H1 (cell line): ENCODE measurements around the gene FRMPD4. TPM values are rescaled to one million over a fixed set of nuclear protein-coding genes. Genes with fewer than 3 reads are reported as not detected.

Experiments
- CTCF ChIA-PET: fragments of 300-600 bp; sonication (Branson Sonifier 250); formaldehyde crosslinking; loops from one replicate; lab custom pipeline; 2021; ENCODE audit not compliant: partially characterized antibody; lab: Charles Lee
- POLR2A ChIA-PET: fragments of 300-600 bp; sonication (Branson Sonifier 250); formaldehyde crosslinking; loops from one replicate; lab custom pipeline; 2021; ENCODE audit warnings: inconsistent platforms; ENCODE audit not compliant: partially characterized antibody; lab: Charles Lee
- DNase-seq, 2 experiments: peaks; one replicate each; pipeline versions ENCODE4 v3.0.0 to v3.0.0-alpha.2; 2010 to 2022; ENCODE audit warnings: low spot score in 2 of 2, low read depth in 1 of 2, mixed read lengths in 1 of 2
- FAIRE-seq: peaks from 2 replicates; lab custom pipeline; 2011; peaks lifted over from hg19 to GRCh38; lab: Jason Lieb, UNC
- H2AFZ ChIP-seq: 2 replicates; pipeline ENCODE4 v1.8.1; 2012; ENCODE audit warnings: low read length, inconsistent platforms
- H2AK5ac ChIP-seq: 2 replicates; pipeline ENCODE4 v1.6.1; 2013; ENCODE audit warnings: low read depth, low read length
- H2BK120ac ChIP-seq: replicated peaks from 2 replicates; pipeline ENCODE3; 2013; ENCODE audit warnings: low read depth, low read length, inconsistent platforms
- H2BK12ac ChIP-seq: 2 replicates; pipeline ENCODE4 v1.6.1; 2013; ENCODE audit warnings: low read depth, low read length
- H2BK15ac ChIP-seq: 2 replicates; pipeline ENCODE4 v1.6.1; 2013; ENCODE audit warnings: low read length
- H2BK20ac ChIP-seq: 2 replicates; pipeline ENCODE4 v1.6.1; 2013; ENCODE audit warnings: low read length
- H2BK5ac ChIP-seq: 2 replicates; pipeline ENCODE4 v1.6.1; 2013; ENCODE audit warnings: low read depth, low read length
- H3K14ac ChIP-seq: 2 replicates; pipeline ENCODE4 v1.6.1; 2013; ENCODE audit warnings: inconsistent platforms; ENCODE audit not compliant: insufficient read length
- H3K18ac ChIP-seq: 2 replicates; pipeline ENCODE4 v1.6.1; 2013; ENCODE audit warnings: low read length; ENCODE audit errors: extremely low read depth
- H3K23ac ChIP-seq: 2 replicates; pipeline ENCODE4 v1.6.1; 2013; ENCODE audit warnings: inconsistent platforms; ENCODE audit not compliant: insufficient read length
- H3K23me2 ChIP-seq: 2 replicates; pipeline ENCODE4 v1.6.1; 2013; ENCODE audit warnings: low read depth, low read length
- H3K27ac ChIP-seq: 2 replicates; pipeline ENCODE4 v1.6.1; 2011; ENCODE audit warnings: low read depth, low read length, inconsistent platforms
- H3K27me3 ChIP-seq, 4 experiments: replicated peaks in 1 of 4; 1 replicate in 1 of 4; 2 replicates in 3 of 4; pipeline versions ENCODE4 v1.6.1 to v1.8.1; 2011 to 2013; ENCODE audit warnings: low read length in 3 of 4, mild to moderate bottlenecking in 3 of 4, inconsistent platforms in 2 of 4, mixed read lengths in 2 of 4, moderate library complexity in 1 of 4; ENCODE audit not compliant: control insufficient read depth in 3 of 4, insufficient read depth in 3 of 4; ENCODE audit errors: extremely low read depth in 1 of 4
- H3K36me3 ChIP-seq, 4 experiments: 2 replicates each; pipeline versions ENCODE4 v1.6.1 to v1.8.1; 2011 to 2013; ENCODE audit warnings: mild to moderate bottlenecking in 4 of 4, low read length in 3 of 4, moderate library complexity in 2 of 4, control low read depth in 1 of 4, inconsistent platforms in 1 of 4; ENCODE audit not compliant: insufficient read depth in 4 of 4, control insufficient read depth in 2 of 4
- H3K4ac ChIP-seq: replicated peaks from 2 replicates; pipeline ENCODE3; 2013; ENCODE audit warnings: low read length, low read depth, mixed read lengths, inconsistent platforms; ENCODE audit not compliant: insufficient read length
- H3K4me1 ChIP-seq, 4 experiments: replicated peaks in 1 of 4; 1 replicate in 1 of 4; 2 replicates in 3 of 4; pipeline versions ENCODE4 v1.6.1 to v1.8.1; 2011 to 2013; ENCODE audit warnings: low read length in 3 of 4, inconsistent platforms in 2 of 4, mixed read lengths in 1 of 4; ENCODE audit not compliant: insufficient read depth in 4 of 4, control insufficient read depth in 3 of 4
- H3K4me2 ChIP-seq, 2 experiments: 2 replicates each; pipeline versions ENCODE4 v1.6.1 to v1.8.1; 2011 to 2013; ENCODE audit warnings: low read depth in 2 of 2, low read length in 2 of 2, control low read depth in 1 of 2, inconsistent platforms in 1 of 2, mild to moderate bottlenecking in 1 of 2; ENCODE audit not compliant: insufficient read depth in 1 of 2
- H3K4me3 ChIP-seq, 4 experiments: fragments of 200-600, 300-600 bp in 1 of 4; sonication (generic), shearing (Covaris generic), sonication (Bioruptor Twin) in 1 of 4; 2 replicates each; pipeline versions ENCODE4 v1.5.1 to v1.8.1; 2011 to 2016; ENCODE audit warnings: low read length in 4 of 4, low read depth in 3 of 4, control low read depth in 2 of 4, inconsistent platforms in 2 of 4, mild to moderate bottlenecking in 2 of 4, mixed read lengths in 1 of 4, moderate library complexity in 1 of 4; ENCODE audit not compliant: insufficient read depth in 2 of 4; ENCODE audit errors: extremely low read depth in 1 of 4
- H3K56ac ChIP-seq: replicated peaks from 2 replicates; pipeline ENCODE3; 2013; ENCODE audit warnings: low read depth, mild to moderate bottlenecking, mixed read lengths, low read length, inconsistent platforms; ENCODE audit not compliant: insufficient read length
- H3K79me1 ChIP-seq: 2 replicates; pipeline ENCODE4 v1.6.1; 2013; ENCODE audit warnings: low read depth, low read length, control low read depth
- H3K79me2 ChIP-seq, 2 experiments: 2 replicates each; pipeline versions ENCODE4 v1.6.1 to v1.8.1; 2012 to 2013; ENCODE audit warnings: low read length in 2 of 2, mild to moderate bottlenecking in 2 of 2, inconsistent platforms in 1 of 2; ENCODE audit not compliant: insufficient read depth in 2 of 2, control insufficient read depth in 1 of 2
- H3K9ac ChIP-seq, 4 experiments: replicated peaks in 1 of 4; 1 replicate in 1 of 4; 2 replicates in 3 of 4; pipeline versions ENCODE4 v1.6.1 to v1.8.1; 2011 to 2013; ENCODE audit warnings: low read depth in 3 of 4, low read length in 3 of 4, control low read depth in 2 of 4, mild to moderate bottlenecking in 2 of 4, moderate library complexity in 2 of 4, inconsistent platforms in 1 of 4; ENCODE audit errors: extremely low read depth in 1 of 4
- H3K9me3 ChIP-seq, 2 experiments: 2 replicates each; pipeline versions ENCODE4 v1.6.1 to v1.8.1; 2012 to 2013; ENCODE audit warnings: mild to moderate bottlenecking in 2 of 2, moderate library complexity in 2 of 2, control low read depth in 1 of 2, inconsistent platforms in 1 of 2, low read depth in 1 of 2, low read length in 1 of 2, mixed read lengths in 1 of 2; ENCODE audit not compliant: insufficient read depth in 2 of 2
- H4K20me1 ChIP-seq, 2 experiments: replicated peaks in 1 of 2; 2 replicates each; pipeline versions ENCODE3 to v1.8.1; 2011 to 2013; ENCODE audit warnings: inconsistent platforms in 2 of 2, low read length in 2 of 2, mild to moderate bottlenecking in 1 of 2; ENCODE audit not compliant: insufficient read depth in 2 of 2, control insufficient read depth in 1 of 2
- H4K5ac ChIP-seq: 2 replicates; pipeline ENCODE4 v1.6.1; 2013; ENCODE audit warnings: low read length, low read depth, mixed read lengths, inconsistent platforms; ENCODE audit not compliant: insufficient read length
- H4K8ac ChIP-seq: 2 replicates; pipeline ENCODE4 v1.8.0; 2013; ENCODE audit warnings: mild to moderate bottlenecking, moderate library complexity, low read length, inconsistent platforms; ENCODE audit not compliant: insufficient read depth; ENCODE audit errors: extremely low read depth
- H4K91ac ChIP-seq: replicated peaks from 2 replicates; pipeline ENCODE3; 2013; ENCODE audit warnings: low read length, mixed read lengths, inconsistent platforms; ENCODE audit not compliant: insufficient read length
- BRCA1 ChIP-seq: IDR thresholded peaks from 2 replicates; pipeline ENCODE4 v1.6.1; 2012; ENCODE audit warnings: low read depth, low read length, improper control_type of control experiment
- CTBP2 ChIP-seq: IDR thresholded peaks from 2 replicates; pipeline ENCODE4 v1.7.0; 2011; ENCODE audit warnings: borderline replicate concordance, mild to moderate bottlenecking, moderate library complexity, mixed read lengths, low read length; ENCODE audit not compliant: insufficient read depth, insufficient read length
- JUND ChIP-seq: IDR thresholded peaks from 2 replicates; pipeline ENCODE4 v1.6.1; 2011; ENCODE audit warnings: mild to moderate bottlenecking, improper control_type of control experiment, low read length
- MAX ChIP-seq: IDR thresholded peaks from 2 replicates; pipeline ENCODE4 v1.6.1; 2012; ENCODE audit warnings: inconsistent platforms
- NRF1 ChIP-seq: IDR thresholded peaks from 2 replicates; pipeline ENCODE4 v1.6.1; 2011; ENCODE audit warnings: mild to moderate bottlenecking, low read depth, low read length, improper control_type of control experiment
- RNF2 ChIP-seq: fragments of 200-900, 300-1000 bp; sonication (generic); IDR thresholded peaks from 2 replicates; pipeline ENCODE4 v1.7.1; 2016; ENCODE audit warnings: borderline replicate concordance, low read depth, mild to moderate bottlenecking, antibody characterized with exemption, low read length; ENCODE audit not compliant: poor library complexity, severe bottlenecking; ENCODE audit errors: missing control alignments
- SAP30 ChIP-seq: fragments of 300-600 bp; sonication (generic); IDR thresholded peaks from 2 replicates; pipeline ENCODE4 v1.7.1; 2012; ENCODE audit warnings: low read length, moderate library complexity, mild to moderate bottlenecking, inconsistent platforms; ENCODE audit not compliant: insufficient read depth, insufficient replicate concordance
- SIX5 ChIP-seq: IDR thresholded peaks from 2 replicates; pipeline ENCODE4 v1.6.1; 2011; ENCODE audit warnings: mild to moderate bottlenecking, low read depth, low read length
- SRF ChIP-seq: IDR thresholded peaks from 2 replicates; pipeline ENCODE4 v1.6.1; 2011; ENCODE audit warnings: mild to moderate bottlenecking, low read depth, low read length, moderate library complexity
- USF2 ChIP-seq: IDR thresholded peaks from 2 replicates; pipeline ENCODE4 v1.6.1; 2011; ENCODE audit warnings: low read length, improper control_type of control experiment
- WGBS, 2 experiments: shearing (Covaris generic) in 1 of 2; methylation state at CpG; one replicate each; pipeline versions ENCODE4 v1.1.6 to v1.1.7; 2013 to 2015; ENCODE audit warnings: low lambda C conversion rate in 2 of 2, mixed read lengths in 2 of 2, inconsistent platforms in 1 of 2, low coverage in 1 of 2, missing lambda C conversion rate in 1 of 2; ENCODE audit not compliant: insufficient replicate concordance in 2 of 2, insufficient coverage in 1 of 2, insufficient read length in 1 of 2; ENCODE audit errors: extremely low coverage in 1 of 2, missing lambda C conversion rate in 1 of 2; 5-methylcytosine and 5-hydroxymethylcytosine counted together
- polyA plus RNA-seq, 7 experiments: library from polyadenylated mRNA; depleted of rRNA in 3 of 7; stranded (reverse) in 5 of 7; unstranded in 2 of 7; fragments of >200 nt in 5 of 7; fragments of 200-250 nt in 2 of 7; gene quantifications; 1 replicate in 5 of 7; 2 replicates in 1 of 7; 4 replicates in 1 of 7; pipeline versions ENCODE4 v1.2.1 to v1.2.3, GENCODE V29; 2011 to 2013; ENCODE audit warnings: missing spikeins in 2 of 7, mixed read lengths in 2 of 7
- total RNA-seq: library from RNA; stranded (reverse); fragmentation: NEBNext Ultra II Directional; extraction: Animal tissue kit (Norgen Biotek cat#: 25700); gene quantifications from 2 replicates; pipeline ENCODE4 v1.2.1, GENCODE V29; 2021

The FRMPD4 gene
- total and polyA plus RNA-seq, 2 of the 8 experiments (the other 6 are each of a cell fraction or from before 2014, with no cell fraction given), result 0.02 to 0.37 TPM

GRCh38 chrX:12611471-12611870, 473.2 kb downstream of the FRMPD4 start:
- no peaks in the 10 kb centered on the region for H3K4me1 ChIP-seq
- no peak overlapping the region for H2BK15ac ChIP-seq
- H3K56ac ChIP-seq, result no peak overlapping the region
- WGBS, 2 experiments, result 100% methylated on average over 4 of the region's 4 CpGs; no CpG with 5 or more reads in 1 of the 2 experiments
- no peak overlapping the region for H3K27ac ChIP-seq
- no peak overlapping the region for H3K4me2 ChIP-seq
- H3K23ac ChIP-seq, result no peak overlapping the region
- ChIA-PET CTCF (no interaction called here), POLR2A (no interaction called here)
- DNase-seq, result no peak
- no peak overlapping the region for H3K18ac ChIP-seq
- H2AFZ ChIP-seq, result no peak overlapping the region
- H4K20me1 ChIP-seq, result no peaks in the 10 kb centered on the region
- no peak overlapping the region for H3K14ac ChIP-seq
- H3K36me3 ChIP-seq, result no peaks in the 10 kb centered on the region
- H3K9me3 ChIP-seq, result no peaks in the 10 kb centered on the region
- H3K4ac ChIP-seq, result no peak overlapping the region
- no peak overlapping the region for H3K4me3 ChIP-seq
- H3K23me2 ChIP-seq, result no peaks in the 10 kb centered on the region
- FAIRE-seq, result no peak
- no peak overlapping the region for H2BK5ac ChIP-seq
- H3K9ac ChIP-seq, result no peak overlapping the region
- H4K8ac ChIP-seq, result no peak overlapping the region
- H3K79me1 ChIP-seq, result no peaks in the 10 kb centered on the region
- no peak overlapping the region for H4K91ac ChIP-seq
- no peaks in the 10 kb centered on the region for H3K79me2 ChIP-seq
- no peak overlapping the region for H4K5ac ChIP-seq
- H2BK12ac ChIP-seq, result no peak overlapping the region
- H2BK20ac ChIP-seq, result no peak overlapping the region
- no peak overlapping the region for H2AK5ac ChIP-seq
- H3K27me3 ChIP-seq, result no peaks in the 10 kb centered on the region
- no peak overlapping the region for H2BK120ac ChIP-seq
- TF ChIP-seq BRCA1, result no peak
- no peak for TF ChIP-seq SAP30
- TF ChIP-seq JUND, result no peak
- no peak for TF ChIP-seq RNF2
- no peak for TF ChIP-seq NRF1
- no peak for TF ChIP-seq CTBP2
- no peak for TF ChIP-seq MAX
- no peak for TF ChIP-seq SRF
- no peak for TF ChIP-seq USF2
- no peak for TF ChIP-seq SIX5
